PC-9 (cell line): ENCODE results near the gene SERPINE1.

ENCODE experiments used
- CTCF ChIP-seq: fragments of 200-600 bp; sonication (generic); conservative IDR thresholded peaks from 2 replicates; pipeline ENCODE4 v1.6.1; 2017; ENCODE audit warnings: mixed run types, antibody characterized with exemption, mild to moderate bottlenecking, moderate library complexity
- EZH2 ChIP-seq: fragments of 200-600 bp; sonication (generic); IDR thresholded peaks from 2 replicates; pipeline ENCODE4 v1.8.0; 2017; ENCODE audit warnings: antibody characterized with exemption, low read depth

- no peak for TF ChIP-seq EZH2
- no peak for TF ChIP-seq CTCF
Observed at GRCh38 chr7:101104799-101105198, 22.1 kb upstream of the SERPINE1 start.
